Fibroblast of mammary gland (primary cell): ENCODE measurements around the gene NDP.
A peak's percentile ranks its signal among the peaks of the same experiment; 100 is the strongest.

Experiments
- DNase-seq: peaks from one replicate; pipeline ENCODE4 v3.0.0-alpha.2; 2010; ENCODE audit warnings: low read depth
- H3K4me3 ChIP-seq: 2 replicates; pipeline ENCODE4 v1.5.1; 2011; ENCODE audit warnings: low read depth, mild to moderate bottlenecking, low read length, moderate library complexity; ENCODE audit not compliant: control insufficient read depth
- CTCF ChIP-seq: conservative IDR thresholded peaks from 2 replicates; pipeline ENCODE4 v1.5.1; 2011; ENCODE audit warnings: low read depth, low read length, inconsistent platforms; ENCODE audit not compliant: control insufficient read depth, insufficient read depth

The NDP gene

GRCh38 chrX:44012484-44013096, 39.4 kb upstream of the NDP start:
- peak; percentile 85 for DNase-seq
- TF ChIP-seq CTCF: peak; percentile 20
- no peak overlapping the region for H3K4me3 ChIP-seq

- no peak overlapping the region for H3K4me3 ChIP-seq
- no peak for DNase-seq
- no peak for TF ChIP-seq CTCF
Observed at GRCh38 chrX:44011506-44011905, 38.3 kb upstream of the NDP start.

GRCh38 chrX:44010626-44011025, 37.4 kb upstream of the NDP start:
- no peak for DNase-seq
- H3K4me3 ChIP-seq: no peak overlapping the region
- no peak for TF ChIP-seq CTCF

- H3K4me3 ChIP-seq: no peak overlapping the region
- DNase-seq: no peak
- no peak for TF ChIP-seq CTCF
Observed at GRCh38 chrX:44006081-44006480, 32.9 kb upstream of the NDP start.

- TF ChIP-seq CTCF: no peak
- no peak overlapping the region for H3K4me3 ChIP-seq
- peak; percentile 60 for DNase-seq
Observed at GRCh38 chrX:44003975-44004374, 30.8 kb upstream of the NDP start.

GRCh38 chrX:44002567-44002966, 29.4 kb upstream of the NDP start:
- TF ChIP-seq CTCF: no peak
- peak; percentile 8 for DNase-seq
- no peak overlapping the region for H3K4me3 ChIP-seq

GRCh38 chrX:43998374-43998773, 25.2 kb upstream of the NDP start:
- no peak for TF ChIP-seq CTCF
- DNase-seq: no peak
- H3K4me3 ChIP-seq: no peak overlapping the region
